GM21515 (cell line): Measurements from ENCODE around the gene TLDC2.

Experiments used
- ATAC-seq: cut with Tn5 transposase; IDR thresholded peaks from one replicate; pipeline ENCODE4 v1.9.1; 2021; ENCODE audit not compliant: unreplicated experiment

The TLDC2 gene

DNA sequence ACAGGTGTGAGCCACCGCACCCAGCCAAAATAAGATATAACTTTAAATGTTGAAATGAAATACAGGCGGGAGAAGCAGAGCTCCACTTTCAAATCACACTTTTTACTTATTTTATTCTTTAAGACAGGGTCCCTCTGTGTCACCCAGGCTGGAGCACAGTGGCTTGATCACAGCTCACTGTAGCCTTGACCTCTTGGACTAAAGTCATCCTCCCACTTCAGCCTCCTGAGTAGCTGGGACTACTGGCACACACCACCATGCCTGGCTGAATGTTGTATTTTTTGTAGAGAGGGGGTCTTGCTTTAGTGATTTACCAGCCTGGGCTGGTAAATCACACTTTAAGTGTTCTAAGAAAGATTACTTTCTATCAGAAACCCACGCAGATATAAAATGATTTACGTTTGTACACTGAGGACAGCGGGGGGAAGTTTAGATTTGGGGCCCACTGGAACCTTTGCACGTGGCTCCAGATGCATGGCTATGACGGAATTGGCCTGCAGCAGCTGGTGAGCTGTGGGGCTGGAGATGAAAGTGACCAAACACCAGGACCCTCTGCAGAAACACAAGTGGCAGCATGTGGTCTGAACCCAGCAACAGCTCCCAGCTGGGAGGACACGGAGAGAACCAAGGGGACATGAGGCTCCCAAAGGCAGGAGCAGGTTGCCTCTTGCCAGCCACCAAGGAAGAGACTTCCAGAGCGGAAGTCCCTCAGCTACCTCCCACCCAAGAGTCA, 26.4 kb upstream of the TLDC2 start:
- ATAC-seq: no peak

GRCh38 chr20:36850759-36851158, 25.2 kb upstream of the TLDC2 start:
- ATAC-seq: no peak

DNA sequence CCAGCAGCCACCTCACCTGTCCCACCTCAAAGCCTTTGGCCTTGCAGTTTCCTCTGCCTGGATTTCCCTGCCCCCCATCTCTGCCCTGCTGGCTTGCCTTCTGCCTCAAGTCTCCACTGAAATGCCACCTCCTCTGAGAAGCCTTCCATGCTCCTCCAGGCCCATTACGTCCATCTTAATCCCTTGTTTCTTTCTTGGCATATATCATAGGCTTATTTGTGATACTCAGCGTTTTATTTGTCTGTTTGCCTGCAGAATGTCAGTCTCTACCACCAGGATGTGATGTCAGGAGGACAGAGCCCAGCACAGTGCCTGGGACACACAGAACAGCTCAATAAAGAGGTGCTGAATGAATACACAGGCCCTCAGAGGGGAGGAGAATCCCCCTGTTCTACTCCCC, 24.4 kb upstream of the TLDC2 start:
- ATAC-seq: no peak

DNA sequence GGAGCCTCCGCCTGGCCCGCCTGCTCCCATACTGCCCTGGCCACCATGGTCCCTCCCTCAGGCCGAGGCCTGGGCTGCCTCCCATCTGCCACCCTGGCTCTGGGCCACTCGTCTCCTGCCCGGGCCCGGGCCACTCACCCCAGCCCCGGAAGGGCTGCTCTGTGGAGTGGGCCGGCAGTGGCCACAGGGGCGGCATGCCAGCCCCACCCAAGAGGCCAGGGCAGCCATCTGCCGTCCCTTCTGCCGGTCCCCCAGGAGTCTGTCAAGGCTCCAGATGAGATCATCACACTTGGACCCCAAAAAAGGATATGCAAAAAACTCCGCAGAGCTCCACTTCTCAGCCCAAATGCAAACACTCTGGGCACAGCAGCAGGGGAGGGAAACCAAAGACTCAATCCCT, 23.8 kb upstream of the TLDC2 start:
- no peak for ATAC-seq

DNA sequence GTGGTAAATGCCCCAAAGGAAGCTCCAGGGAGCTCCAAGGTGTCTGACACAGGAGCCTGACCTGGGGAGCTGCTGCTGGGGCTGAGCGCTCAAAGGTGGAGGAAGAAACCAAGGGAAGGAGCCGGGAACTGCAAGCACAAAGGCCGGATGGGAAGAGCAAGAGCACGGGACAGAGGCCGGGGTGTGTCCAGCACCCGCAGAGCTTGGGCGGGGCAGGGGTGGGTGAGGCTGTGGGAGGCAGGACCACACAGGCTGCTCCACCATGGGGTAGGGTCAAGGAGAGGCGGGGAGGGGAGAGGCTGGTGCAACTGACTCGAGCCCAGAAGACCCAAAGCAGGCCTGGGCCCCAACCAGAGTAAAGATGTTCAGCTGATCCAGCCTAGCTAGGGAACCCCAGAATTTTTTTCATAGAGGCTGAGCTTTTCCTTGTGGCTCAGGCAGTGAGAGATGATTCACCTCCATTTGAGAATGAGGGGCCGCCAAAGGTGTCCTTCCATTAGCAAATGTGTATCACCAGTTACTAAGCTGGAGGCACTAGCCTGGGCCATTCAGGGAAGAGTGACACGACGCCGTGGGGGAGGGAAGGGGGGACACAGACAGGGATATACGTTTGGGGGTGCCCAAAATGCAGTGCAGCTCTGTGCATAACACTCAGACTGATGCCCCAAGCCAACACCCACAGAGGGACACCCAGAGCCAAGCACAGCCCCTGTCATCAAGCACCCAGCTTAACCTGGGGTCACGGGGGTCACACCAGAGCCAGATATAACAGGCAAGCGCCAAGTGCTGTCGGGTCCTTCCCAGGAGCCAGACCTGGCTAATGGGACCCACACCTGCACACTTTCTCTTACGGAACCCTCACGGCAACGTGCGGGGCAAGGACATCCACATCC, 21.3 kb upstream of the TLDC2 start:
- ATAC-seq: no peak

GRCh38 chr20:36855241-36855657, 20.7 kb upstream of the TLDC2 start:
- no peak for ATAC-seq

- ATAC-seq: no peak
Observed at GRCh38 chr20:36856195-36856594, 19.7 kb upstream of the TLDC2 start.

GRCh38 chr20:36856691-36857635, 19.0 kb upstream of the TLDC2 start:
- no peak for ATAC-seq

- ATAC-seq: no peak
Observed at GRCh38 chr20:36859282-36859555, 16.7 kb upstream of the TLDC2 start.

DNA sequence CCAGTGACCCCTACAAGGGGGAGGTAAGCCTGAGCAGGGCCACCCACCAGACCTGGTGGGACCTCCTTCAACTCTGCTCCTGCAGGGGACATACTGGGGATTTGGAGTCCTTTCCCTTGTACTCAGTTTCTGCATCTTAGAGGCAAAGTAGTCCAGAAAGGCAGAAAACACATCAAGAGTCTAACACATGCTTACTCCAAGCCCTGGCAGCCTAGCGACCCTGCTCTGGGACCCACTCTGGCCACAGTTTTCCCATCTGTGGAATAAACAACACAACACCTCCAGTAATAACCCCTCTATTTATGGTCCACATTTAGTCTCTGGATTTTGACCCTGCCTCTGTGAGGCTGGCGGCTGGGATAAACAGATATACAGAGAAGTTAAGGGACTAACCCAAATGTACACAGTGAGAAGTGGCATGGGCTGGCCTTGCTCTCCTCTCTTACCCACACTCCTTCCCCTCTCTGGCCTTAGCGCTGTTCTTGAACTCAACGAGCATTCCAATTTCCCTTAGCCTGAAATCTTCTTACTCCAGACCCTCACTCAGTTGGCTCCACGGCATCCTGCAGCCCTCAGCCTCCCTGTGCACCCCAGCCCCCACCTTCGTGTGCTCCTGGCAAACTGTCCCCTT, 16.1 kb upstream of the TLDC2 start:
- no peak for ATAC-seq

DNA sequence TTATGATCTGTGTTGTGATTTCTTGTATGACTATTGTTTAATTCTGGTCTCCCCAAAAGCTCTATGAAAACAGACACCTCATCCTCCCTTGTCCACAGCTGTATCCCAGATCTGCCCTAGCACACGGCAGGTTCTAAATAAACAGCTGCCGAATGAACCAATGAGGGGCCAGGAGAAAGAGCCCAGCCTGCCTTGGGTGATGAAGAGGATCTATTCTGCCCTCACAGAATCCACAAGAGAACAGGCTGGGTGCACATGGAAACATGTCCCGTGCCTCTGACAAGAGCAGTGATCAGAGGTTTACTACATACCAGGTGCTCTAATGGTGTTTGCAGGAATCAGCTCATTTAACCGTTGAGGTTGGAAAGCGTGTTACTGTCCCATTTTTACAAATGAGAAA, 15.6 kb upstream of the TLDC2 start:
- ATAC-seq: no peak

- no peak for ATAC-seq
Observed at GRCh38 chr20:36860811-36861624, 14.9 kb upstream of the TLDC2 start.

DNA sequence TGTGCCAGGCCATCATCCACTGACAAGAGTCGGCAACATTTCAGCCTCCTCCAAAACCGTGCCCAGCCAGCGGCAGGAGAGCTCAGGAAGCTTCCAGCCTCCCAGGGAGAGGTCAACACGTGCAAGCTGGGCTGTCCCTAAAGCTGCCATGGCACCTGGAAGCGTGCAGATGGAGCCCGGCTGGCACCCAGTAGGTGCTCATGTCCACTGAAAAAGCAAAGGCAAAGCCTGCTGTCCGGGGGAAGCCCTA, 14.4 kb upstream of the TLDC2 start:
- no peak for ATAC-seq

DNA sequence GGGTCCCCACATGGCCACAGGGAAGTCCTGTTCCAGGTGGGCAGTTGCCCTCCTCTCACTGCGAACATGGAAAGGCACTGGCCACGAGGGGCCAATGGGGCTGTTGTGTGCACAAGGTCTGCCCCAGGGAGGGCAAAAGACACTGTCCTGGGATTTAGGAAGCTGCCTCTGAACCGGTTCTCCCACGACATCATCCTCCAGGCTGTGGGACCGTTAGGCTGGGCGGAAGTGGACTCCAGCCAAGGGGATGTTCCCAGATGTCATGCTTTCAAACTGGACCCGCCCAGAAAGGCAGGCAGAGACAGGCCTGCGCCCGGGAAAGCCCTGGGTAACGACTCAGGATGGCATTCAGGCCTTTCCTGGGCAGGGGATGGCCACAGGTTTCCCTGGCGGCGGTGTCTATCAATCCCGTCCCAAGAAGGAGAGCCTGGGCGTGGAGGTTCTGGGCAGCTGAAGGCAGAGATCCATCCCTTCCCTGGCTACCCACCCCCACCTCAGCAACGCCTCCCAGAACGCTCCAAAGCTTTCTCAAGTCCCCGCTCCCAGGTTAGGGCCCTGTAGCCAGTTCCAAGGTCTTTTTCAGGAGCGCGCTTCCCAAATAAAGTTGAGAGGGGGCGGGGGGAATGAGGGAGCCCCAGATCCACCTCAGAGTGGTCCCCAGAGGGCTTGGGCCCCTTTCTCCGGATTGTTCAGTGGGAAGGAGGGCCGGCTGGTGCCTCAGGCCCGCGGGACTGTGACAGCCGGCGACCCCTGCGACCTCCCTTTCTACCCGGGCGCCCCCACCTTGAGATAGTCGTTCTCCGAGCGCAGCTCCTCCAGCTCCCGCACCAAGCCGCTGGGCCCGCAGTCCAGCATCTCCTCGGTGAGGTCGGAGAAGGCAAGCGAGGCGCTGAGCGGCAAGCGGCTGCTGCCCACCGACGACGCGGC, 13.8 kb upstream of the TLDC2 start:
- no peak for ATAC-seq

DNA sequence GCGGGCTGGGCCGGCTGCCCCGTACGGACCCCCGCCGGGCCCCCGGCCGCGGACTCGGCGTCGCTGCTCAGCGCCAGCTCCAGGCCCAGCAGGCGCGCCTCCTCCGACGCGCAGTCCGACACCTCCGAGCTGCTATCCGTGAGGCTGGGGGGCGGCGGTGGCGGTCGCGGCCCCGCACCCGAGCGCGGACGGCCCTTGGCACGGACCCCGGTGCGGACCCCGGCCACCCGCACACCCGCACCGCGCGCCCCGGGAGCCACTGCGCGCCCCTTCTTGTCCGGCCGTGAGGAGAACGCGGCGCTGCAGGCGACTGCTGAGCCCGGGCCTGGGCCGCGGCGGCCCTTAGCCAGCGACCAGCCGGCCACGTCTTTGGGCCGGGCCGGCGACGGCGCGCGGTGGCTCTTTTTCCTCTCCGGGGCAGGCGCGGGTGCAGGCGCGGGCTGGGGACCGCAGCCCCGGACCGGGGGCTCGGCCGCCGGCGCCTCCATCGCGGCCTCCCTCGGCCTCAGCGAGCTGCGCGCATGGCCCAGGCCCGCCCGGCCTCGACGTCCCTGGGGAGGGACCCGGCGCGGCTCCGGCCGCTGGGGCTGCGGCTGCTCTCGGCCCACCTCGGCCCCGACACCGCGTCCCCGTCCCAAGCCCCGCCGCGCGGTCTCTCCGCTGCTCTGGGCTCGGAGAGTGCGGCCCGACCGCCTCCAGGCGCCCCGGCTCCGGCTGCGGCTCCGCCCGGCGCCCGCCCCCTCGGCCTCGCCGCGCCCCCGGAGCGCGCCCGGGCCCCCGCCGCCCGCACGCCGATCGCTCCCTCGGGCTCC, 12.9 kb upstream of the TLDC2 start:
- ATAC-seq: peak; percentile 39

GRCh38 chr20:36865076-36865860, 10.7 kb upstream of the TLDC2 start:
- ATAC-seq: no peak

GRCh38 chr20:36865861-36866149, 10.1 kb upstream of the TLDC2 start:
- ATAC-seq: no peak

DNA sequence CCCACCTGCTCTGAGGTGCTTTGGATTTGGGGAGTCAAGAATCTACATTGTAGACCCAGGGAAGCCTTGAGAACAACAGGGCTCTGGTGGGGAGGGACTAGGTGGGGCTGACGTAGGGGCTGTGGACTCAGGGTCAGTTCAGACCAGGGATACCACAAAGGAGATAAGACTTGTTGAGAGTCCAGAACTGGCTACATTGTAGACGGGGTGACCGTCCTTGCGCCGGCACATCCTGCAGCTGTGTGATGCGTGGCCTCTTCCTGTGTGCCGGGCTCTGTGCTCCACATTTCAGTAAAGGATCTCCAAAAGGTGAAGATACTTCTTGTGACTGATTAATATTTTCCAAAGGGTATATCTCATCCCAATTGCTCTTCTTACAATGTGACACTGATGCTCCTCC, 9.8 kb upstream of the TLDC2 start:
- no peak for ATAC-seq
